HG03045 (cell line): ENCODE results near the gene ETV7.
"Not testable (repeated sequence)": the region's sequence is repeated elsewhere in the genome, so short reads cannot be mapped to it uniquely, and the experiment has no call there.

Source experiments
- ATAC-seq: cut with Tn5 transposase; IDR thresholded peaks from one replicate; pipeline ENCODE4 v1.9.1; 2021; ENCODE audit warnings: mild to moderate bottlenecking, moderate library complexity; ENCODE audit not compliant: unreplicated experiment

The ETV7 gene

DNA sequence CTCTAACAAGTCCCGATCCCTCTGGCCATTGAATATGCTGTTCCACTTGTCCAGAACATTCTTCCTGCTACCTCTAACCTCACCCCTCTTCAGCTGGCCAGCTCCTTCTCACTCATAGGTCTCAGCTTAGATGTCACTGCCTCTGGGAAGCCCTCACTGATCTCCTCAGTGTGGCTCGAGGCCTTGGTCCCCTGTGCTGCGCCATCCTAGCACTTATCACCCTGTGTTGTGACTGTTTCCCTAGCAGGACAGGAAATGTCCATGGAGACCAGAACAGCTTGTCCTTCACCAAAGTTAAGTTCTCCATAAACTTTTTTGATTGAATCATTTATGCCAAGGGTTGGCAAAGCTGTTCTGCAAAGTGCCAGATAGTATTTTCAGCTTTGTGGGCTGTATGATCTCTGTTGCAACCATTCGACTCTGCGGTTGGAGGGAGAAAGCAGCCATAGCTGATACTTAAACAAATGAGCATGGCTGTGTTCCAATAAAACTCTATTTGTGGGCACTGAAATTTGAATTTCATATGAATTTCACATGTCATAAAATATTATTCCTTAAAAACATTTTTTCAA, 44.3 kb downstream of the ETV7 start:
- no peak for ATAC-seq

DNA sequence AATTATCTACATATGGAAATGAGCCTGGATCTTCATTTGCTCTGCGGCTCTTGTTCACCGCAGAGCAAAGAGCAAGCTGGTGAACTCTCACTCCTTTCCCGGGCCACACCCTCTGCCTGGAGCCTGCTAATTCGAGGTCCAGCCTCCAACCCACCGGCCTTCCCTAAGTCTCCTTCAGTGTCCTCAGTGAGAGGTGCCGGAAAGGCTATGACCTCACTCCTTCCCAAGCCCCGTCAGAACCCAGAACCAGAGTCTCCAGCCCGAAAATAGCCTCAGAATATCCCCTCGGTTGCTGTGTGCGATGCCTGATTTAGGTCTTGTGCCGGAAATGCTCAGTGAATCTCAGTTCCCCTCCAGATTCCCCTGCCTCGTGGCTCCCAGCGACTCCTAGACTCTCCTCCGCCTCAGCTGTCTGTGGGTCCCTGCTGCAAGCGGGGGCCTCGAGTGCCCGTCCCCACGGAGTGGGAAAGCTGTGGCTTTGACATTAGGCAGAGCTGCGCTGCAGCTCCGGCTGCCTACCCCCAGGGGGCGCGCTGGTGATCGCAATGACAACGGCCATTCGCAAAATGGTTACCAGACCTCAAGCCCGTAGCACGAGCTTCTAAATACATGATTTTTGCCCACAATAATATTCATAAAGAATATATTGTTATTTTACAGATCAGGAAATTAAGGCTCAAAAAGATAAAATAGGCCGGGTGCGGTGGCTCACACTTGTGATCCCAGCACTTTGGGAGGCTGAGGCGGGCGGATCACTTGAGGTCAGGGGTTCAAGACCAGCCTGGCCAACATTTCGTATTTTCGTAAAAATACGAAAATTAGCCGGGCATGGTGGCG, 46.6 kb downstream of the ETV7 start:
- ATAC-seq, result no peak

DNA sequence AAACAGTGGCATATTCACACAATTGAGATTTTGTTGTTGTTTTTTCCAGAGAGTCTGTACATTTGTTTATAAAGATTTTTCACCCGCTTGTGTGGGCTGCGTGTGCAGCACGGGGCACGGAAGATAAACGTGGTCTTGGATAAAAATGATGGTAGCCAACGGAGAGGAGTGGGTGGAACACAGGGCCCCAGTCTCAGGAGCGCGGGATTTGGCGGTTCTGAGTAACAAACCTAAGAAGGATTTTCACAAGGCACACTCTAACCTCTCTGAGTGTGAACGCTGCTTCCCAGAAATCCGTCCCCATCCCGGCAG, 47.2 kb downstream of the ETV7 start:
- ATAC-seq, result no peak

DNA sequence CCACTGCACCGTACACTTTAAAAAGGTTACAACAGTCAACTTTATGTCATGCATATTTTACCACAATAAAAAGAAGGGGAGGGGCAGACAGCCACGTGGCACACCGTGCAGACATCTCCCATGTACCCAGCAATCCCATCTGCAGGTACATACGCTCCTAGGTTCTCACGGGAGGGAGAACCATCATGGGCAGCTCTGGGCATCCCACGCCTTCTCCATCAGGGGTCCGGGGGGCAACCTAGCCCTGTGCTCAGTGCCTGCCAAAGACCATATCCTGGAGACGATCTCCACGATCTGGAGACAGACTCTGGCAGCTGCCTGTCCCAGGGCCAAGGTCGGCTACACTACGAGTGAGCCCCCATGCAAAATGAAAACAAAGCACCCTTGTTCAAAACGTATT, 48.3 kb downstream of the ETV7 start:
- no peak for ATAC-seq

DNA sequence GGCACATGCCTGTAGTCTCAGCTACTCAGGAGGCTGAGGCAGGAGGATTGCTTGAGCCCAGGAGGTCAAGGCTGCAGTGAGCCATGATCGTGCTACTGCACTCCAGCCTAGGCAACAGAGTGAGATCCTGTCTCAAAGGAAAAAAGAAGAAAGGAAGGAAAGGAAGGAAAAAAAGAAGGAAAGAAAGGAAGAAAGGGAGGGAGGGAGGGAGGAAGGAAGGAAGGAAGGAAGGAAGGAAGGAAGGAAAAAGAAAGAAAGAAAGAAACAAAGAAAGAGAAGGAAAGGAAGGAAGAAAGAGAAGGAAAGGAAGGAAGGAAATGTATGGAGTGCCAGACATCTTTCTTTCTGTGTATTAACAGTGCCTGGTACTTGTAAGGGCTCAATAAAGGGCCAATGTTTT, 49.2 kb downstream of the ETV7 start:
- not testable (repeated sequence) for ATAC-seq

DNA sequence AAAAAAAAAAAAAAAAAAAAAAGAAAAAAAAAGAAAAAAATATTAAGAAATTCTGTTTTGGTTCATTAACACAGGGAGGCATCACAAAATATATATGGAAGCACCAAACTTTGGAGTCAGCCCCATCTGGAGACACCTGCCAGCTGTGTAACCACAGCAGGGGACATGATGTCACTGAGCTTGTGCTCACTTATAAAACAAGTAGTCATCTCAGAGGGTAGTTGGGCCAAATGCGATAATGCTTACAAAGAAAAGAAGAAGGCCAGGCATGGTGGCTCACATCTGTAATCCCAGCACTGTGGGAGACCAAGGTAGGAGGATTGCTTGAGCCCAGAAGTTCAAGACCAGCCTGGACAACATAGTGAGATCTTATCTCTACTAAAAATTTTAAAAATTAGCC, 49.7 kb downstream of the ETV7 start:
- no peak for ATAC-seq

DNA sequence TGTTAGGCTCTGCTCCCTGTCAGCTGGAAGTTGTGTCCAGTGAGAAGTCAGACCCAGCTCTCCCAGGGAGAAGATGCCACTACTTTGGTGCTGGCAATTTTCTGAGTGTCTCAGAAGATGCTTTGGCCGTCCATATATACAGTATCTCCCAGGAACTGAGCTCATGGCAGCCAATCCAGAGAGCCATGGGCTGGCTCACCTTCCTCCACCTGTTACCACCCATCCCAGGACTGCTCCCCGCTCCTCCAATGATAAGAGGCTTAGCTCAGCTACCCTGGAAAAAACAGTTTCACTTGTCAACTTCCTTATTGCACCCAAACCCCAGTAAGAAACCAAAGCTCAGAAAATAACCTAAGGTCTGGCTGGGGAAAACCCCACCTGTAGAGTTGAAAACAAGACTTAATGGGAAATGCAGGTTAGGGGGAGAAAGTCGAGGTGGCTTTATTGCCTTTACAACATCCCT, 50.7 kb downstream of the ETV7 start, which contains the start of gene BNIP5:
Gene BNIP5 (minus strand): TSS at position 110 of the 463 bp plus-strand sequence. CDS start 6,198 bp downstream, outside the sequence.
- ATAC-seq, result no peak

DNA sequence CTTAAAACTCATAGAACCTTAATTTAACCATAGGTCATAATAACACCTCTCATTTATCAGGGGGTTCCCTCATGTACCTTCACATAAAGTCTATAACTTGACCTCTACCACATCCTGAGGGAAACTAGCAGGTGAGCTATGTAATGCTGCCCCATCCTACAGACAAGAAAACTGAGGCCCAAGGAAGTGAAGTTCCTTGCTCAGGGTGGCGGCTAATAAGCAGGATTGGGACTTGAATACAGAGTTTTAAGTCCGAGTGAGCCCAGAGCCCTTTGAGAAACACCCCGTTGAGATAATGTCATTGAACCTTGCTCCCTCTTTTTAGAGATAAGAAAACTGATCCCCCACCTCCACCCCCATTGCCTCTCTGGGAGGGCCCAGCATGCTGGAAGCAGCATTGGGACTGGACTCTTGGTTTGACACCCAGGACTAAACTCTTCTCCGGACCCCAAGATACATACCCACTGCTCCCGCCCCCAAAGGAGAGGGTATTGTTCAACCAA, 51.2 kb downstream of the ETV7 start:
- ATAC-seq, result no peak

DNA sequence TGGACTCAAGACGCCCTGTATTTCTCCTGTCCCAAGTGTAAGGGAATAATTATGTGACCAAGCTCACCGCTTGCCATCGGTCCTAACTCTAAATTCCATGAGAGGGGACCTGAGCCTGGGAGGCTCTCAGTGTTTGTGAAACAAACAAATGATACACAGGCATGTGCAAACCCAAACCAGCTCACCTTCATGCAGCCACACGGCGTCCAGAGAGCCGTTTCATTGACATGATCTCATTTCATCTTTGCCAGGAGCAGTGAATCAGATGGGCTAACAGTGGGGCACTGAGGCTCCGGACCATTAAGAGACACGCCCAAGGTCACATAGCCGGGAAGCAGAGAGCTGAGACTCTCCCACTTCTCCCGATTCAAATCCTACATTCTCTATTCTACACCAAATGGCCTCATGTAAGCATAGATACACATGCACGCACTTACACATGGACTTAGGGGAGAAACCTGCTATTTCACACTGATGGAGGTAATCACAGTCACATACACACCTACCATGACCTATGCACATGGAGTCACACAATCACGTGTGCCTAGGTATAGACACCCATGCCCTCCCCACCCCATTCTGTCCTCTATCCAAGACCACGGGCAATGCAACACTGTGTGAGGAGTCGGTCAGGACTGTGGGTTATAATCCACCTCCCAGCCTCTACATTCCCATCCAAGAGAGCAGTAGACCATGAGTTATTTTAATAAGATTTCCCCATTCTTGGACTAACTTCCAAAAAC, 51.8 kb downstream of the ETV7 start:
- no peak for ATAC-seq

DNA sequence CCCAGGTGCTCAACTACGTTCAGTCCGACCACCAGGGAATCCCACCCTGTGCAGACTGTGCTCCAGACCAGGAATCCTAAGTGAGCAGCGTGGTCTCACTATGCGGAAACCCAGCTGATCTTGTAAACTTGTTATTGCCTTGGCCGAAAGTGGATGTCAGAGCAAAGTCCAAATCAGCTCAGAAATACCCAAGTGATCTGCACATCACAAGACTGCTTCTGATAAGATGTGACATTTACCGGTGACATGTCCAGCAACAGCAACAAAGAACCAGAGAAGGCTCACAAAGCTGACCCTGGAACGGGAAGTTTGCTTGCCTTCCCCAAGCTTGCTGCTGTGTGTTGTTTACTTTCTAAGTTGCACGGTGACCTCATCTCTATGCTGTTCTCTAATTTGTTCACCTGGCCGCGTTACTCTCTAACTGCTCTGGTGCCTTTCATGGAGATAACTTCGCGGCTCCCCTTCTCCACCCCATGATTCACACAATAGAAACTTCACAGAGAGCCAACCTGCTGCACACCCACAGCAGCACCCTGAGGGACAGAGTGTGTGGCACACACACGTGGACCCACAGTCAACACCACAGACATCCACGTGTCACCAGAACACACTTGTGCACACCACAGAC, 52.5 kb downstream of the ETV7 start:
- ATAC-seq, result no peak

DNA sequence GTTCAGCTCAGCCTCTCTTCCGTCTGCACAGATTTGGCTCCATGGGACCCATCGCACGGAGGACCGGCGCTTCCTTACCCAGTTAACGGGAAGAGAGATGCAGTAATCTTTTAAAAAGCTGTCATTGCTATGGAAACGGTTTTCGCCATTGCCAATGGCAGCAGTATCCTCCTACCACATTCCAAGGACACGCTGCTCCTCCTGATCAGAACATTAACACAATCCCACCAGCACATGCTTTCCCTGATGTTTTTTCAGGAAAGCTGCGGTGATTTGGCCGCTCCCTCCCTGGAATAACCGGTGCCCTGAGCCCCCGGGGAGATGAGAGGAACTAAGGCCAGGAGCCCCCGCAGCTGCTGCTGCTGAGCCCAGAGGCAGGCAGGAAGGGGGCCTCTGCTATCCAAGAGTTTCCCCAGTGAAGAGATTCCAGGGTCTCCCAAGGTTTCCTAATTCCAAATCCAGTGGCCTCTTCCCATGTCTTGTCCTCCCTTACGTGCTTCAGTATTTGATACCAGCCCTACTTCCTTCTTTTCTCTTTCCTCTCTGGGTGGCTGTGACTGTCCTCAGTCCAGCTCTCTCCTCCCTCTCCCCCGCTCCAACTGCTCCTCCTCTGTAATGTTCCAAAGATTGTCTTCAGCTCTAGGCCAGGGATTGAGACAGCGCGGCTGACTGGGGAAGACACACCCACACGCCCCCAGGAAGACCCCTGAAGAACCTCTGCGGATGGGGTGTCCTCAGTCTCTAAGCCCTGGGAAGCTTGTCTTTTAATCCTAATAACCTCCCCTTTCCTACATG, 53.3 kb downstream of the ETV7 start:
- ATAC-seq, result no peak

DNA sequence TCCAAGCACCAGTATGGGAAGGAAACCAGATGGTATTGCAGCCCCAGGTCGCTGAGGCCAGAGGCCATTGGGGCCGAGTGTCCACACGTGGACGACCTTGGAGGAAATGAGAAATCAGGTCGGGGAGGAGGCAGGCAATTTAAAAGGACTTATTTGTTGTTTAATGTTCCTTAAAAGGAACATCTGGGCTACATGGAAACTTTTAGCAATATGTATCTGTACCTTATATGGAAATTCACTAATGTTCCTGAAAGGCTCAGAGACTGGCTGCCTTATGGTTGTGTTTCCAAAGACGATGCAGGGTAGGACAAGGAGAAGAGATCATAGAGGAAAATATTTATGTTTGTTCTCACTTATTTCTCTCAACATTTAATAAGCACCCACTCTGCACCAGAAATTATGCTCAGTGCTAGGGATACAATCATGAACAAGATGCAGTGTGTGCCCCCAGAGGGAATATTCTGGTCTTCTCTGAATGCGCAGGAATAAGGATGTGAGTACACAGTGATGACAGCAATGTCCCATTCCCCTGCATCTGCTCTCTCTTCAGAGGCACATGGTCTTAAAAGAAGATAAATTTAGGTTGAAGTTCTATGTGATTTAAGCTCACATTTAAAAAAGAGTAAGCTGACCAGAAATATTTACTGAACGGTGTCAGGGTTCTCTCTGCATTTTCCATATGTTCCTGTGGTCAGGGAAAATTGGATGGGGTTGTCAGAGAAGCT, 54.1 kb downstream of the ETV7 start:
- ATAC-seq, result no peak

DNA sequence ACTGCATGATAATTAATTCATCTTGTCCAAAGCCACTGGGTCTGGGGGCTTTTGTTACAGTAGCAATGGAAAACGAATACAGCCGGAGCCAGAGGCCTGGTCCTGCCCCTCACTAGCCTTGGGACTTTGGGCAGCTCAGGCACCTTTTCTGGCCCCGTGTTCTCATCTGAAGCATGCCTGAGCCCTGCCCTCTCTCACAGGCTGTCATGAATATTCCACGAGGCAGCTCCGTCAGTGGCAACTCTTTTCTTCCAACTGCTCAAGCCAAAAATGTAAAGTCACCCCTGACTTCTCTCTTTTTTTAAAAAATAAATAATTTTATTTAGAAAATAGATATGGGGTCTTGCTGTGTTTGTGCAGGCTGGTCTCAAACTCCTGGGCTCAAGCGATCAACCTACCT, 56.1 kb downstream of the ETV7 start:
- no peak for ATAC-seq

DNA sequence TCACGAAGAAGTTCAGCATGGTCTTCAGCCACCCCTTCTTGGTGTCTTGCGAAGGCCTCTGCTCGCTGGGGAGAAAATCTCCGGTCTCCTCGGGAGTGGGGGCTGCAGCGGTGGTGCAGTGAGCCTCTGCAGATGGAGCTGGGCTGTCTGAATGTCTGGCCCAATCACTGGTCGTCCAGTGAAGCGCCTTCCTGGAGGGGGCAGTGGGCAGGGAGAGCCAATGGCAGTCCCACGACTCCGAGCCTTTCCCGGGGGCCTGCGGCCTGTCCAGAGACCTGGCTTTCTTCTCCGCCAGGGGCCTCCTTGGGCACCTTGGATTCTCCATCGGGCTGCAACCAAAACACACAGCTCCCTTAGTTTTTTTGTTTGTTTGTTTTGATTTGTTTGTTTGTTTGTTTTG, 57.1 kb downstream of the ETV7 start:
- no peak for ATAC-seq

DNA sequence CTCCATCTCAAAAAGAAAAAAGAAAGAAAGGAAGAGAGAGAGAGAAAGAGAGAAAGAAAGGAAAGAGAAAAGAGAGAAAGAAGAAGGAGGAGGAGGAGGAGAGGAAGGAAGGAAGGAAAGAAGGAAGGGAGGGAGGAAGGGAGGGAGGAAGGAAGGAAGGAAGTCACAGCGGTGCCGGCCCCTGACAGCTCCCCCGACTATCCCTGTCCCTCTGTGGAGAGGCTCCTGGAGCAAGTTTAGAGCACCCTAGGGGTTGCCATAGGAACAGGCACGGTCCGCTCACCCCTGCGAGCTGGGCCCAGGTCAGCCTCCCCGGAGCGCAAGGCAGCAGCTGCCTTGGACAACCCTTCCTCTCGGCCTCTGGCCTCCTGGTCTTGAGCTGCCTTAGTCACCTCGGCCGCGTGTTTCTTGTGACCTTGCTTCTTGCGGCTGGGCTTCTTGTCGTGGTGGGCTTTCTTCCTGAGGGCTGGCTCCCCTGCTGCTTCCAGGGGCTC, 57.6 kb downstream of the ETV7 start:
- ATAC-seq, result no peak

DNA sequence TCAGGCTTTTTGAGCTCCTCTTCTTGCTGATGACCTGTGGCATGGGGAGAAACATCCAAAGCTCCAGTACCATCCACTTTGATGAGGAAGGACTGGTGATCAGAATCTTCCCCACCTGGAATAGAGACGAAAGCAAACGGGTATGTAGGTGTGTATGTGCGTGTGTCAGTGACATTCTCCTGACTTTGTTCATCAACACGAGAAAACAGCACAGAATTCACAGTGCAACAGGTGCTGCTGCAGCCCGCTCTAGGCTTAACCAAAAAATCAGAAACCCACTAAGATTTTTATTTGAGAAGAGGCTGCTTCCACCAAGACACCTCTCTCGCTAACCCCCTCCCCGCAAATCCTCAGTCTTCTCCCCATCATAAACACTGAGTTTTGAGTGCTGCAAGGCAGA, 58.9 kb downstream of the ETV7 start:
- no peak for ATAC-seq

DNA sequence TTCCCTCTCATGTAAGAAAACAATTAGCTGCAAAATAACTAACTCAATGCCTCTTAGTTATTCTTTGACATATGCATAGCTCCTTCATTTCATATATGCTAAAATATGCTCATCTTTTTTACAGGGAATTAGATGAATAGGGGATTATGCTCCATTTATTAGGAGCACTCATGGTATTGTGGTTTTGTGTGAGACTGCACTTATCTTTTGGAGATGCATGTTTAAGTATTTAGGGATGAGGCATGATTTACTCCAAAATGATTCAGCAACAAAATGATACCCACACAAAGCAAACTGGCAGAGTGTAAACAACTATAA, 59.6 kb downstream of the ETV7 start:
- ATAC-seq, result no peak

DNA sequence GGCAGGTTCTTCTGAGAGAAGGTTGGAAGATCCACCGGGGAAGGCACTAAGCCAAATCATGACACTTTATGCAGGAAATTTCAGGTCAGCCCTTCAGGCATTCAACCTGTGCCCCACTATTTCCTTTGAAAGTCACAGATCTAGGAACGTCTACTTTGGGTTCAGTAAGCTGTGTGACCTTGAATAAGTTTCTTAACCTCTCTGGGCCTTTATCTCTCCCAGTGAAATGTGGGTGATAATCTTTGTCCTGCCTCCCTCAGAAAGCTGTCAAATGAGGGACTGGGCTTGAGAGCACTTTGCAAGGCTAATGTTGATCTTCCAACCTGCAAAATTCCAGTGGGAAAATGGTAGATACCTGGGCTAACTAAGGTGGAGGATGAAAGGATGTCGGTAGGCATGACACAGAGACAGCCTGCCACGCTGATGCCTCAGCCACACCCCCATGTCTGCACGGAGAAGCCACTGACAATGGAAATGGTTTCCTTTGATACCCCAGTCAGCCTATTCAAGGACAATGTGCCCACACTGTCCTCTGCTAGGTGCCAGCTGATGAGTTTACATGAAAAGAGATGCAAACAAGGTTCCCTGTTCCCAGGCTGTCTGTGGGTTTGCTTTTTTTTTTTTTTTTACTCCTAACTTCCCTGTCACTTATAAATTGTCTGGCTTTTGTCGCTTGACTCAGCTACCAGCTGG, 60.1 kb downstream of the ETV7 start:
- no peak for ATAC-seq

DNA sequence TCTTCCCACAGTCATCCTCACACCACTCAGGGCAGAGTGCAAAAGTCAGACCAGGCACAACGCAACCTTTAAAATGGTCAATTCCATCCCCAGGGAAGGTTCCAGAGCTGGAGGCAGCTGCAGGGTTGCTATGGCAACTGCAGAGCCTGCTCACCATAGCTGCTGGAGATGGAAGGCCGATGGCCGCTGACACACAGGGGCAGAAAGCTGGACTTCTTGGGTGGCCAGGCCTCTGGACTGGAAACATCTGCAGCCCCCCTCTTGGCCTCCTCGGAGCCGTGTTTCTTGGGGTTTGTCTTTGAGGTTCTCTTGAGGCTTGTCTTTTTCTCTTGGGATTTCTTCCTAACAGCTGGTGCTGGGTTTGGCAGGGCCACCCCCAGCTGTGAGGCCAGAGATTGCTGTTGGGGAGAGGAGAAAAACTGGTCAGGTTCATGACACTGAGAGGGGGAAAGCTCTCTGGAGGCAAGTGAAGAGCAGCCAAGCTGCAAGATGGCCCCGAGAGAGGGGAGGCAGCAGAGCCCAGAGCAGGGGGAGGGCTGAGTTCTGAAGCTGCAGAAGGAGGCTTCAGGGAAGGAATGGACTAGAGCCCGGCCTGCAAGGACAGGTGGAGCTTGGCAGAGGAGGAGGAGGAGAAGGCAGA, 61.0 kb downstream of the ETV7 start:
- no peak for ATAC-seq
